ENCODE measurements around the gene PRKAG2. TPM values are rescaled to one million over a fixed set of nuclear protein-coding genes. Genes with fewer than 3 reads are reported as not detected.

Gene PRKAG2
- total RNA-seq, 4 donors from 2014 or later = 25.1 to 57.8 (median 46.7) TPM

DNA sequence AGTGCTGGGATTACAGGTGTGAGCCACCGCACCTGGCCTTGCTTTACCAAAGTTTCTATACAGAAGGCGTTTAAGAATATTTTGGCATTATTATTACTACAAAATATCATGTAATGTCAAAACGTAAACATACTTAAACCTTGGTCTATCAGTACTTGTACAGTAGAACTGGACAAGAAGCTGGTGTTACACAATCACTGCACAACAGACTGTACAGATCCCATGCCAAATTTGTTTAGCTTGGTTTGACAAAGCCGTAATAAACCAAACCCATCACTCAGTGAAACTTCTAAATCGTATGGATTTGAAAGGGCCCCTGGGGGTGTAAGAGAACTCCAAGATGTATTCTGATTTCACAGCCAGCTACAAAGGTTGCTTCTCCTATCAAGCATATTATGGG lies 305.4 kb downstream of the PRKAG2 start:
- intact Hi-C loops (cut with DNase I; ENCODE audit: low total_unique reads) = no loop called here
- Histone ChIP-seq H3K27me3 (no peaks in the 10 kb centered on the region), H3K4me3 (no peak overlapping the region), H3K9me3 (no peaks in the 10 kb centered on the region), H3K36me3 (peaks cover 0 to 14% (median 6%) of the 10 kb centered on the region in 4 donors), H3K27ac (no peak overlapping the region), H3K4me1 (no peaks in the 10 kb centered on the region)
- WGBS, 2 donors (ENCODE audit: low coverage in 1 of 2) = 90 to 93% methylated on average over 3 to 5 of the region's 5 CpGs
- DNase-seq = no peak
- no peak for TF ChIP-seq POLR2AphosphoS5 (IDR thresholded peaks at IDR 0.05)
- in situ Hi-C loops (cut with MboI; ENCODE audit: low pct_ligation_motif_present in 1 of 4, low pct_unique_long_range_greater_than_20kb in 1 of 4, low sequenced_read_pairs in 3 of 4) = no loop called here

DNA sequence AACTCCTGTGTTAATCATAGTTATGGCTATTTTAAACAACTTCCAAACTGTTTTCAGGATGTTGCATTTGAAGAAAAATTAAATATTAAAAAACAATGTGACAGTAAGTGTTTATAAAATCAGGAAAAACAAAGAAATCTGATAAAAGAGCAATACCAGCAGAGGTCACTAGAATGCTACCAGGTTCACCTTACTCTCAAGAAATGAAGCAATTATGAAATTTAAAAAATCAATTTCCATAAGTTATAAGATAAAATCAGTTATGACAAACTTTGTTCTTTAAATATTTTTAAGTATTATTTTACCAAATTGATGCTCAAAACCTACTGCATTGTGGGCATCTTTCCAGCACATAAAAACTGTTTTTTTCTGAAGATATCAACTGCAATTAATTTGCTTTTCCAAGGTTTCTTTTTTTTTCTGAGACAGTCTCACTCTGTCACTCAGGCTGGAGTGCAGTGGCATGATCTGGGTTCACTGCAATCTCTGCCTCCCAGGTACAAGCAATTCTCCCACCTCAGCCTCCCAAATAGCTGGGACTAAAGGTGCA lies 306.5 kb downstream of the PRKAG2 start:
- Histone ChIP-seq H3K27me3 (no peaks in the 10 kb centered on the region), H3K27ac (no peak overlapping the region), H3K9me3 (no peaks in the 10 kb centered on the region), H3K4me1 (no peaks in the 10 kb centered on the region), H3K4me3 (no peak overlapping the region), H3K36me3 (peaks cover 0 to 14% (median 6%) of the 10 kb centered on the region in 4 donors)
- intact Hi-C loops (cut with DNase I; ENCODE audit: low total_unique reads) = no loop called here
- in situ Hi-C loops (cut with MboI; ENCODE audit: low pct_ligation_motif_present in 1 of 4, low pct_unique_long_range_greater_than_20kb in 1 of 4, low sequenced_read_pairs in 3 of 4) = no loop called here
- TF ChIP-seq POLR2A (IDR thresholded peaks at IDR 0.05) = no peak
- no peak for TF ChIP-seq EP300 (IDR thresholded peaks at IDR 0.05; ENCODE audit: low read depth)
- TF ChIP-seq POLR2AphosphoS5 (IDR thresholded peaks at IDR 0.05) = no peak
- TF ChIP-seq, protein P1, sequence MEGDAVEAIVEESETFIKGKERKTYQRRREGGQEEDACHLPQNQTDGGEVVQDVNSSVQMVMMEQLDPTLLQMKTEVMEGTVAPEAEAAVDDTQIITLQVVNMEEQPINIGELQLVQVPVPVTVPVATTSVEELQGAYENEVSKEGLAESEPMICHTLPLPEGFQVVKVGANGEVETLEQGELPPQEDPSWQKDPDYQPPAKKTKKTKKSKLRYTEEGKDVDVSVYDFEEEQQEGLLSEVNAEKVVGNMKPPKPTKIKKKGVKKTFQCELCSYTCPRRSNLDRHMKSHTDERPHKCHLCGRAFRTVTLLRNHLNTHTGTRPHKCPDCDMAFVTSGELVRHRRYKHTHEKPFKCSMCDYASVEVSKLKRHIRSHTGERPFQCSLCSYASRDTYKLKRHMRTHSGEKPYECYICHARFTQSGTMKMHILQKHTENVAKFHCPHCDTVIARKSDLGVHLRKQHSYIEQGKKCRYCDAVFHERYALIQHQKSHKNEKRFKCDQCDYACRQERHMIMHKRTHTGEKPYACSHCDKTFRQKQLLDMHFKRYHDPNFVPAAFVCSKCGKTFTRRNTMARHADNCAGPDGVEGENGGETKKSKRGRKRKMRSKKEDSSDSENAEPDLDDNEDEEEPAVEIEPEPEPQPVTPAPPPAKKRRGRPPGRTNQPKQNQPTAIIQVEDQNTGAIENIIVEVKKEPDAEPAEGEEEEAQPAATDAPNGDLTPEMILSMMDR (IDR thresholded peaks at IDR 0.05) = peak in 4 of 5 experiments; percentile 23 to 36 (median 30)
- no peak for DNase-seq

DNA sequence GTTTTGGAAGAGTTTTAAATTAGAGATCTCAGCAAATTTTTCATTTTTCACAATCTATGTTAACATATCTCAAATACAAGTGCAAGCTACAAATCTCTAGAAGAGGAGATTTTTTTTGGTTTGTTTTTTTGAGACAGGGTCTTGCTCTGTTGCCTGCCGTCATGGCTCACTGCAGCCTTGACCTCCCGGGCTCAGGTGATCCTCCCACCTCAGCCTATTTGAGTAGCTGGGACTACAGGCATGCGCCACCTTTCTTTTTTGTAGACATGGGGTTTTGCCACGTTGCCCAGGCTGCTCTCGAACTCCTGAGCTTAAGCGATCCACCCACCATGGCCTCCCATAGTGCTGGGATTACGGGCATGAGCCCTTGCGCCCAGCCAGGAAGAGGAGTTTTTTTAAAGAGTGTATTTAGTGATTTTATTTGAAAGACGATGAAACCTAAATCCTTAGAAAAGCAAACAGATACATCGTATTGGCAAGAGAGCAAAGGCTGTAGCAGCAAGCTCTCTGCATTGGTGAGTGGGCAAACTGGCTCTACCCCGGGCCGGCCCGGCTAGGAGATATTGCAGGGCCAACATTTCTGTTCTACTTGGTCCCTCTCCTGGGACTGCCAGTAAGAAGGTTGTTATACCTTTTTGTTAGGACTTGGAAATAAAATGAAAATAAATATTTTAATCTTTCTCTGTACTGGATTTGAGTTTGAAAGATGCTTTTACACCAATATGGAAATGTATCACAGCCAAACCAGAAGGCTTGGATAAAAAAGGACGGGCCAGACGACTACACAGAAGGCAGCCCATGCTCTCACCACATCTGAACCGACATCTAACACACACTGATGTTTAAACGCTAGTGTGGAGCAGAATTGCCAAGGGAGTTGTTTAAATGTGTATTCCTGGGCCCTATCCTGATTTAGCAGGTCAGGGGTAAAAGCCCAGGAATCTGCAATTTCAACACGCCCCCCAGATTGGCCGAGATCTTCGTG lies 307.7 kb downstream of the PRKAG2 start:
- peaks cover 0 to 15% (median 7%) of the 10 kb centered on the region in 4 donors for H3K36me3 ChIP-seq
- no peaks in the 10 kb centered on the region for H3K9me3 ChIP-seq
- WGBS, 2 donors (ENCODE audit: low coverage in 1 of 2) = 89 to 92% methylated on average over 10 to 20 of the region's 20 CpGs
- no peaks in the 10 kb centered on the region for H3K4me1 ChIP-seq
- in situ Hi-C loops (cut with MboI; ENCODE audit: low pct_ligation_motif_present in 1 of 4, low pct_unique_long_range_greater_than_20kb in 1 of 4, low sequenced_read_pairs in 3 of 4) (no loop called here), intact Hi-C loops (cut with DNase I; ENCODE audit: low total_unique reads) (no loop called here)
- no peak for TF ChIP-seq POLR2A (IDR thresholded peaks at IDR 0.05)
- TF ChIP-seq, protein P1 (IDR thresholded peaks at IDR 0.05) = no peak
- no peak for TF ChIP-seq EP300 (IDR thresholded peaks at IDR 0.05; ENCODE audit: low read depth)
- no peak for TF ChIP-seq POLR2AphosphoS5 (IDR thresholded peaks at IDR 0.05)
- H3K27ac ChIP-seq = no peak overlapping the region
- no peaks in the 10 kb centered on the region for H3K27me3 ChIP-seq
- no peak for DNase-seq
- no peak overlapping the region for H3K4me3 ChIP-seq

DNA sequence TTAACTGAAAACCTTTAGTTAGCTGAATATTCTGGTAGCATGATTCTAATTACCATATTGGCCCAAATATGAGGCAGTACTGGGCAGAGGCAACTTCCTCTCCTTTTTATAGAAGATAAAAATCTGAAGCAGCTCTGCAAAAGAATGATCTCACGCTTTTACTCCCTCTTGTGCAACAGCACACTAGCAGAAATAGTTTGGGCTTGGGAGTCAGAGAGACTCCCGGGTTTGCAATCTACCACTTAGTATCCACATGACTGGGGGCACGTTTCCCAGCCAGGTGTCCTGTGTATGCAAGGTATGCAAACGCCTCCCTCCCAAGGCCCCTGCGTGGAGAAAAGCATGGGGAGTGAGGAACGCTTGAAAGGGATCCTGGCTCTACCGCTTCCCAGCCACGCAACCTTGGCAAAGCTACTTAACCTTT lies 310.0 kb downstream of the PRKAG2 start:
- H3K27ac ChIP-seq = peak overlapping the region in 3 of 4 donors; percentile 18 to 54 (median 46)
- 75 to 92% methylated on average over 2 to 8 of the region's 8 CpGs for WGBS, 2 donors (ENCODE audit: low coverage in 1 of 2)
- intact Hi-C loops (cut with DNase I; ENCODE audit: low total_unique reads) = no loop called here
- H3K36me3 ChIP-seq = peaks cover 0 to 30% (median 11%) of the 10 kb centered on the region in 4 donors
- H3K27me3 ChIP-seq = no peaks in the 10 kb centered on the region
- H3K4me3 ChIP-seq = no peak overlapping the region
- no peaks in the 10 kb centered on the region for H3K4me1 ChIP-seq
- H3K9me3 ChIP-seq = no peaks in the 10 kb centered on the region
- in situ Hi-C loops (cut with MboI; ENCODE audit: low pct_ligation_motif_present in 1 of 4, low pct_unique_long_range_greater_than_20kb in 1 of 4, low sequenced_read_pairs in 3 of 4) = no loop called here
- no peak for DNase-seq
- TF ChIP-seq POLR2A (IDR thresholded peaks at IDR 0.05) (no peak), POLR2AphosphoS5 (IDR thresholded peaks at IDR 0.05) (no peak), EP300 (IDR thresholded peaks at IDR 0.05; ENCODE audit: low read depth) (no peak)
- TF ChIP-seq, protein P1 (IDR thresholded peaks at IDR 0.05) = no peak

Data from transverse colon (tissue), 4 donors.